Activated CD8-positive, alpha-beta memory T cell treated with anti-CD3 and anti-CD28 coated beads for 36 hours (primary cell): Measurements from ENCODE around the gene TOMM22. TPM values are rescaled to one million over a fixed set of nuclear protein-coding genes. Genes with fewer than 3 reads are reported as not detected.

ENCODE experiments used
- CTCF ChIA-PET: fragments of 350-600 bp; sonication (Branson Sonifier 250); formaldehyde crosslinking; loops from one replicate; lab custom pipeline; 2021; ENCODE audit warnings: antibody characterized with exemption; lab: Charles Lee
- POLR2A ChIA-PET: fragments of 350-600 bp; sonication (Branson Sonifier 250); formaldehyde crosslinking; loops from one replicate; lab custom pipeline; 2021; ENCODE audit warnings: antibody characterized with exemption; lab: Charles Lee
- total RNA-seq, 2 experiments: library from RNA; stranded (reverse); gene quantifications; one replicate each; pipeline ENCODE4 v1.2.3, GENCODE V29; 2021

The TOMM22 gene
- total RNA-seq, 2 experiments from 2014 or later, result 192 to 195 TPM

GRCh38 chr22:38706901-38707195 lies 25.1 kb downstream of the TOMM22 start:
- POLR2A ChIA-PET, result interaction anchor here (1.0 to 1.6 kb wide), 3 partner anchors 25 to 45 kb away, joined by 3 to 7 read pairs (median 4); partner anchors contain the start of gene TOMM22
- CTCF ChIA-PET, result interaction anchor here (1.5 to 2.0 kb wide), 3 partner anchors 25 to 44 kb away, joined by 5 to 9 read pairs (median 7); partner anchors contain the start of gene TOMM22

GRCh38 chr22:38707346-38707745 lies 25.6 kb downstream of the TOMM22 start:
- POLR2A ChIA-PET, result interaction anchor here (1.2 kb wide), 1 partner anchor 45 kb away, joined by 3 read pairs; no protein-coding TSS in a partner anchor
- CTCF ChIA-PET, result interaction anchor here (1.0 to 2.0 kb wide), 6 partner anchors 16 to 44 kb away, joined by 3 to 9 read pairs (median 5); partner anchors contain the start of gene TOMM22

- CTCF ChIA-PET, result interaction anchor here (1.0 to 2.0 kb wide), 5 partner anchors 15 to 35 kb away, joined by 3 to 9 read pairs (median 5); partner anchors contain the start of gene TOMM22
- POLR2A ChIA-PET, result interaction anchor here (0.6 to 1.2 kb wide), 2 partner anchors 44 to 50 kb away, joined by 3 read pairs; no protein-coding TSS in a partner anchor
Observed at GRCh38 chr22:38707984-38708383, 26.2 kb downstream of the TOMM22 start.

- ChIA-PET CTCF (interaction anchor here (2.0 kb wide), 1 partner anchor 15 kb away, joined by 5 read pairs; no protein-coding TSS in a partner anchor), POLR2A (no interaction called here)
Observed at GRCh38 chr22:38709306-38709705, 27.5 kb downstream of the TOMM22 start.

GRCh38 chr22:38710351-38710750 lies 28.6 kb downstream of the TOMM22 start:
- ChIA-PET POLR2A (no interaction called here), CTCF (interaction anchor here (0.9 to 2.0 kb wide), 3 partner anchors 8 to 39 kb away, joined by 3 to 5 read pairs (median 3); no protein-coding TSS in a partner anchor)

GRCh38 chr22:38710866-38711265 lies 29.1 kb downstream of the TOMM22 start:
- POLR2A ChIA-PET, result no interaction called here

GRCh38 chr22:38712486-38713207 lies 30.9 kb downstream of the TOMM22 start:
- ChIA-PET POLR2A (no interaction called here), CTCF (interaction anchor here (1.6 kb wide), 1 partner anchor 9 kb away, joined by 4 read pairs; no protein-coding TSS in a partner anchor)

More at GRCh38 chr22:38710866-38711265, 29.1 kb downstream of the TOMM22 start:
- CTCF ChIA-PET, result interaction anchor here (0.9 to 2.0 kb wide), 2 partner anchors 14 to 39 kb away, joined by 3 to 5 read pairs; no protein-coding TSS in a partner anchor

- ChIA-PET CTCF (interaction anchor here (0.7 kb wide), 1 partner anchor 25 kb away, joined by 3 read pairs; no protein-coding TSS in a partner anchor), POLR2A (interaction anchor here (0.7 to 1.1 kb wide), 2 partner anchors 16 to 593 kb away, joined by 7 to 10 read pairs; no protein-coding TSS in a partner anchor)
Observed at GRCh38 chr22:38713921-38714320, 32.2 kb downstream of the TOMM22 start.

GRCh38 chr22:38715176-38715764 lies 33.5 kb downstream of the TOMM22 start:
- CTCF ChIA-PET, result no interaction called here
- POLR2A ChIA-PET, result interaction anchor here (0.5 to 1.1 kb wide), 2 partner anchors 15 to 287 kb away, joined by 4 to 7 read pairs; no protein-coding TSS in a partner anchor

- ChIA-PET CTCF (no interaction called here), POLR2A (interaction anchor here (0.5 kb wide), 1 partner anchor 287 kb away, joined by 4 read pairs; no protein-coding TSS in a partner anchor)
Observed at GRCh38 chr22:38715852-38716251, 34.1 kb downstream of the TOMM22 start.

GRCh38 chr22:38716271-38716670 lies 34.5 kb downstream of the TOMM22 start:
- ChIA-PET CTCF (no interaction called here), POLR2A (no interaction called here)

- ChIA-PET POLR2A (no interaction called here), CTCF (no interaction called here)
Observed at GRCh38 chr22:38716826-38717225, 35.1 kb downstream of the TOMM22 start.

GRCh38 chr22:38717244-38717643 lies 35.5 kb downstream of the TOMM22 start:
- CTCF ChIA-PET, result no interaction called here
- POLR2A ChIA-PET, result no interaction called here

GRCh38 chr22:38718414-38718813 lies 36.7 kb downstream of the TOMM22 start:
- POLR2A ChIA-PET, result no interaction called here

GRCh38 chr22:38719196-38719595 lies 37.4 kb downstream of the TOMM22 start:
- CTCF ChIA-PET, result interaction anchor here (1.0 kb wide), 1 partner anchor 37 kb away, joined by 5 read pairs; the partner anchor contains the start of gene TOMM22
- POLR2A ChIA-PET, result no interaction called here

More at GRCh38 chr22:38718414-38718813, 36.7 kb downstream of the TOMM22 start:
- CTCF ChIA-PET, result interaction anchor here (1.0 kb wide), 1 partner anchor 8 kb away, joined by 3 read pairs; no protein-coding TSS in a partner anchor

GRCh38 chr22:38720350-38720749 lies 38.6 kb downstream of the TOMM22 start:
- CTCF ChIA-PET, result interaction anchor here (1.0 kb wide), 1 partner anchor 38 kb away, joined by 5 read pairs; the partner anchor contains the start of gene TOMM22
- POLR2A ChIA-PET, result no interaction called here

- CTCF ChIA-PET, result interaction anchor here (0.8 to 1.0 kb wide), 2 partner anchors 9 to 45 kb away, joined by 3 to 4 read pairs; no protein-coding TSS in a partner anchor
- POLR2A ChIA-PET, result interaction anchor here (1.0 kb wide), 1 partner anchor 16 kb away, joined by 3 read pairs; the partner anchor contains the start of gene GTPBP1
Observed at GRCh38 chr22:38721551-38721950, 39.8 kb downstream of the TOMM22 start.

- ChIA-PET POLR2A (interaction anchor here (0.7 to 1.3 kb wide), 2 partner anchors 9 to 27 kb away, joined by 3 read pairs; no protein-coding TSS in a partner anchor), CTCF (interaction anchor here (0.7 to 2.2 kb wide), 7 partner anchors 10 to 671 kb away, joined by 3 to 12 read pairs (median 4); no protein-coding TSS in a partner anchor)
Observed at GRCh38 chr22:38724176-38724575, 42.4 kb downstream of the TOMM22 start.
